Right lobe of liver (tissue), 4 donors: ENCODE data around the gene POU3F3.

Experiments used
- CTCF ChIP-seq, 4 donors: fragments of 200-600 bp in 3 of 4; fragments of 450-650 bp in 1 of 4; IDR thresholded peaks; one replicate each; pipeline versions ENCODE4 v1.5.1 to v1.8.0; 2016 to 2022; ENCODE audit warnings: antibody characterized with exemption in 4 of 4, mild to moderate bottlenecking in 2 of 4
- POLR2A ChIP-seq: fragments of 450-650 bp; IDR thresholded peaks from one replicate; pipeline ENCODE4 v1.6.1; 2017; ENCODE audit warnings: antibody characterized with exemption, mild to moderate bottlenecking
- donor health status: DM: no; HTN: no; CAD: no.
- donor health status: DM: no; HTN: no; CAD: no.
- donor health status: DM: no; HTN: yes; CAD: no.

DNA sequence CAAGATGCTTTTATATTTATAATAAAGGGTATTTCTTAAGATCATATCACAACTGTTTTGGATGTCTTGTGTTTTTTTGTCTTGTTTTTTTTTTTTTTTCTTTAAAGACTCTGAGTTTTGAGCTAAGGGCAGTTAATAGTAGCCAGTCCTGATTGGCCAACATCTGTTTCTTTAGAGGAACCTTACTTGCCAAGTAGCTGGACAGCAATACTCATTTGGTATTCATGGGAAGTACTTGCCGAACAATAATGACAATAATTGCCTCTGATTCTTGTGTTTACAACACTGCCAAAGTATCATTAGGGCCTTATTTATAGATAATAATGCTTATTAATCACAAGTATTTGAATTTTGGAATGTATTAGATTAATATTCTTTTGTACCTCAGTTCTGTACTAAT lies 17.1 kb upstream of the POU3F3 start:
- TF ChIP-seq POLR2A, result no peak
- TF ChIP-seq CTCF (IDR thresholded peaks at IDR 0.05), result no peak
